Loucy (cell line): ENCODE measurements around the gene PRR12.

ENCODE experiments used
- H2AFZ ChIP-seq: fragments of 200-600 bp; sonication (generic); 2 replicates; pipeline ENCODE4 v1.6.0; 2016; ENCODE audit warnings: antibody characterized with exemption, mild to moderate bottlenecking, low read length, moderate library complexity
- H3F3A ChIP-seq: fragments of 200-600 bp; 2 replicates; pipeline ENCODE4 v1.6.0; 2016; ENCODE audit warnings: antibody characterized with exemption, low read depth, mild to moderate bottlenecking
- H3K27me3 ChIP-seq: fragments of 200-600 bp; sonication (generic); 2 replicates; pipeline ENCODE4 v1.6.1; 2014; ENCODE audit warnings: low read length, mild to moderate bottlenecking; ENCODE audit not compliant: insufficient read depth, poor library complexity, severe bottlenecking
- H3K36me3 ChIP-seq: fragments of 200-600 bp; sonication (generic); 2 replicates; pipeline ENCODE4 v1.6.1; 2016; ENCODE audit warnings: low read length; ENCODE audit not compliant: insufficient read depth
- H3K4me1 ChIP-seq: fragments of 200-600 bp; sonication (generic); 2 replicates; pipeline ENCODE4 v1.5.1; 2014; ENCODE audit warnings: low read length, mild to moderate bottlenecking; ENCODE audit not compliant: insufficient read depth, poor library complexity, severe bottlenecking
- H3K4me2 ChIP-seq: fragments of 200-600 bp; sonication (generic); 2 replicates; pipeline ENCODE4 v1.6.0; 2014; ENCODE audit warnings: antibody characterized with exemption, low read length, low read depth, mild to moderate bottlenecking; ENCODE audit not compliant: poor library complexity, severe bottlenecking
- H3K4me3 ChIP-seq: fragments of 200-600 bp; sonication (generic); 2 replicates; pipeline ENCODE4 v1.5.1; 2014; ENCODE audit warnings: low read length, mild to moderate bottlenecking, mixed read lengths; ENCODE audit not compliant: poor library complexity, severe bottlenecking
- H3K79me2 ChIP-seq: fragments of 200-600 bp; sonication (generic); 2 replicates; pipeline ENCODE4 v1.6.1; 2014; ENCODE audit warnings: low read length; ENCODE audit not compliant: insufficient read depth
- H3K9ac ChIP-seq: fragments of 200-600 bp; sonication (generic); 2 replicates; pipeline ENCODE4 v1.6.0; 2014; ENCODE audit warnings: mild to moderate bottlenecking, low read depth, low read length, moderate library complexity; ENCODE audit not compliant: poor library complexity, severe bottlenecking
- H3K9me2 ChIP-seq: fragments of 200-600 bp; sonication (generic); replicated peaks from 2 replicates; pipeline ENCODE4 v1.6.1; 2016; ENCODE audit warnings: low read depth, low read length, mixed read lengths
- H3K9me3 ChIP-seq: fragments of 200-600 bp; sonication (generic); 2 replicates; pipeline ENCODE4 v1.6.1; 2014; ENCODE audit warnings: mild to moderate bottlenecking, antibody characterized with exemption, low read length, low read depth; ENCODE audit not compliant: insufficient read depth
- H4K20me1 ChIP-seq: fragments of 200-600 bp; sonication (generic); 2 replicates; pipeline ENCODE4 v1.6.0; 2014; ENCODE audit warnings: antibody characterized with exemption, low read length, mild to moderate bottlenecking; ENCODE audit not compliant: insufficient read depth, poor library complexity, severe bottlenecking
- CTCF ChIP-seq: fragments of 200-600 bp; sonication (generic); conservative IDR thresholded peaks from 2 replicates; pipeline ENCODE4 v1.5.1; 2014; ENCODE audit warnings: mild to moderate bottlenecking, antibody characterized with exemption, low read length
- EZH2phosphoT487 ChIP-seq: fragments of 200-600 bp; IDR thresholded peaks from 2 replicates; pipeline ENCODE4 v1.6.1; 2018; ENCODE audit warnings: antibody characterized with exemption, mild to moderate bottlenecking, moderate library complexity, borderline replicate concordance

Gene PRR12, protein sequence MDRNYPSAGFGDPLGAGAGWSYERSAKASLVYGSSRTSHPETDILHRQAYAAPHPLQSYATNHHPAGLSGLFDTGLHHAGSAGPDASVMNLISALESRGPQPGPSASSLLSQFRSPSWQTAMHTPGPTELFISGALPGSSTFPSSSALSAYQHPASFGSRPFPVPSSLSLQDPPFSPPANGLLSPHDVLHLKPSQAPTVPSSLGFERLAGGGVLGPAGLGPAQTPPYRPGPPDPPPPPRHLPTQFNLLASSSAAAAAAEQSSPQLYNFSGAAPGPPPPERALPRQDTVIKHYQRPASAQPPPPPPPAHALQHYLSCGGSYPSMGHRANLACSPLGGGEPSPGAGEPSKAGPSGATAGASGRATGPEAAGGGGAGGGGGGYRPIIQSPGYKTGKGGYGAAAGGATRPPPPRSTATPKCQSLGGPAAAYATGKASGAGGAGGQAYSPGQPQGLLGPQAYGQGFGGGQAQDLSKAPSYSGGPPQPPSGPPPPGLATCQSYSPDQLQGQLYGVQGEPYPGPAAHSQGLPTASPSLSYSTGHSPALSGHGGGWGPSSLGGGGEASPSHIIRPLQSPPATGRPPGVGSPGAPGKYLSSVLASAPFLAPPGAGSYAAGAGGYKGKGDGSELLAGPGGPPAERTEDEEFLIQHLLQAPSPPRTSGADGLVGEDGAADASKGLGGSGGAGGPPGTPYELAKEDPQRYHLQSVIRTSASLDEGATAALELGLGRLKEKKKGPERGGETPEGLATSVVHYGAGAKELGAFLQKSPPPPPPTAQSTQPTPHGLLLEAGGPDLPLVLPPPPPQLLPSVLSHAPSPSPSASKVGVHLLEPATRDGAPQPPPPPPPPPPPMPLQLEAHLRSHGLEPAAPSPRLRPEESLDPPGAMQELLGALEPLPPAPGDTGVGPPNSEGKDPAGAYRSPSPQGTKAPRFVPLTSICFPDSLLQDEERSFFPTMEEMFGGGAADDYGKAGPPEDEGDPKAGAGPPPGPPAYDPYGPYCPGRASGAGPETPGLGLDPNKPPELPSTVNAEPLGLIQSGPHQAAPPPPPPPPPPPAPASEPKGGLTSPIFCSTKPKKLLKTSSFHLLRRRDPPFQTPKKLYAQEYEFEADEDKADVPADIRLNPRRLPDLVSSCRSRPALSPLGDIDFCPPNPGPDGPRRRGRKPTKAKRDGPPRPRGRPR (N-terminal part only)

GRCh38 chr19:49590971-49591730 lies at the start of gene PRR12:
Gene PRR12, plus strand, starts transcription at chr19:49591182. Its CDS starts 473 bp downstream, at chr19:49591655.
- Histone ChIP-seq H3K79me2 (peaks cover 44% of the 10 kb centered on the region), H3K9me3 (no peaks in the 10 kb centered on the region), H3K4me1 (peaks cover 20% of the 10 kb centered on the region), H2AFZ (peak within 1 kb of the TSS; percentile 75), H3K27me3 (peaks cover 5% of the 10 kb centered on the region), H3F3A (peaks cover 14% of the 10 kb centered on the region; the same call in 1 of the 2 replicates), H3K36me3 (peaks cover 18% of the 10 kb centered on the region; the same call in 1 of the 2 replicates), H3K9ac (peak within 1 kb of the TSS; percentile 99), H3K4me3 (peak within 1 kb of the TSS; percentile 91), H4K20me1 (peaks cover 42% of the 10 kb centered on the region), H3K4me2 (peak within 1 kb of the TSS; percentile 94), H3K9me2 (no peaks in the 10 kb centered on the region)
- no peak for TF ChIP-seq EZH2phosphoT487
- no peak for TF ChIP-seq CTCF

DNA sequence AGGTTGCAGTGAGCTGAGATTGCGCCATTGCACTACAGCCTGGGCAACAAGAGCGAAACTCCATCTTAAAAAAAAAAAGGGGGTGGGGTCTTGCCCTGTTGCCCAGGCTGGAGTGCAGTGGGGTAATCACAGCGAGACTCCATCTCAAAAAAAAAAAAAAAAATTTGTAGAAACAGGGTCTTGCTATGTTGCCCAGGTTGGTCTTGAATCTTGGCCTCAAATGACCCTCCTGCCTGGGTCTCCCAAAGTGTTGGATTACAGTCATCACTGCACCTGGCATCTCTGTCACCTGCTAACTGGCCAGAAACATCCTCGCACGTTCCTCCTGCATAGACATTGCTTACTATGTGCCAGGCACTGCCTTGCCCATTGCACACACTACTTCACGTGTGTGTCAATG lies 49.1 kb upstream of the PRR12 start:
- Histone ChIP-seq H4K20me1 (no peaks in the 10 kb centered on the region), H3K9me3 (no peaks in the 10 kb centered on the region), H3K36me3 (no peaks in the 10 kb centered on the region), H3K4me2 (no peak overlapping the region), H3K4me1 (no peaks in the 10 kb centered on the region), H3F3A (no peaks in the 10 kb centered on the region), H2AFZ (no peak overlapping the region), H3K79me2 (no peaks in the 10 kb centered on the region), H3K4me3 (no peak overlapping the region), H3K9me2 (no peaks in the 10 kb centered on the region), H3K27me3 (no peaks in the 10 kb centered on the region), H3K9ac (no peak overlapping the region)
- no peak for TF ChIP-seq CTCF
- TF ChIP-seq EZH2phosphoT487, result no peak

- Histone ChIP-seq H3K27me3 (no peaks in the 10 kb centered on the region), H3F3A (no peaks in the 10 kb centered on the region), H3K9me3 (no peaks in the 10 kb centered on the region), H3K9me2 (no peaks in the 10 kb centered on the region), H2AFZ (no peak overlapping the region), H3K9ac (no peak overlapping the region), H3K79me2 (no peaks in the 10 kb centered on the region), H3K4me1 (no peaks in the 10 kb centered on the region), H3K36me3 (no peaks in the 10 kb centered on the region), H3K4me3 (no peak overlapping the region), H4K20me1 (no peaks in the 10 kb centered on the region), H3K4me2 (no peak overlapping the region)
- TF ChIP-seq CTCF (no peak), EZH2phosphoT487 (no peak)
Observed at GRCh38 chr19:49542446-49542845, 48.5 kb upstream of the PRR12 start.
